Activated CD8-positive, alpha-beta T cell treated with anti-CD3 and anti-CD28 coated beads, Interleukin-2, amount 10 ng/mL, durations not matched to agents 7 days and 5 days (primary cell): ENCODE data around the gene MTUS2. TPM values are rescaled to one million over a fixed set of nuclear protein-coding genes. Genes with fewer than 3 reads are reported as not detected.

Source experiments
- total RNA-seq, 2 experiments: library from RNA; stranded (reverse); gene quantifications; one replicate each; pipeline ENCODE4 v1.2.3, GENCODE V29; 2021

MTUS2 gene
- total RNA-seq, 2 experiments from 2014 or later: not detected

Other genes starting within 250 kb of the MTUS2 start
- gene POMP, start 161.2 kb upstream of the MTUS2 start, total RNA-seq: 10 to 100 TPM; 90.7 to 94.5 TPM
- gene SLC46A3, start 101.4 kb upstream of the MTUS2 start, total RNA-seq: 10 to 100 TPM; 10.3 to 10.9 TPM